ENCODE results near the gene PLXNA2.

PLXNA2 gene, protein sequence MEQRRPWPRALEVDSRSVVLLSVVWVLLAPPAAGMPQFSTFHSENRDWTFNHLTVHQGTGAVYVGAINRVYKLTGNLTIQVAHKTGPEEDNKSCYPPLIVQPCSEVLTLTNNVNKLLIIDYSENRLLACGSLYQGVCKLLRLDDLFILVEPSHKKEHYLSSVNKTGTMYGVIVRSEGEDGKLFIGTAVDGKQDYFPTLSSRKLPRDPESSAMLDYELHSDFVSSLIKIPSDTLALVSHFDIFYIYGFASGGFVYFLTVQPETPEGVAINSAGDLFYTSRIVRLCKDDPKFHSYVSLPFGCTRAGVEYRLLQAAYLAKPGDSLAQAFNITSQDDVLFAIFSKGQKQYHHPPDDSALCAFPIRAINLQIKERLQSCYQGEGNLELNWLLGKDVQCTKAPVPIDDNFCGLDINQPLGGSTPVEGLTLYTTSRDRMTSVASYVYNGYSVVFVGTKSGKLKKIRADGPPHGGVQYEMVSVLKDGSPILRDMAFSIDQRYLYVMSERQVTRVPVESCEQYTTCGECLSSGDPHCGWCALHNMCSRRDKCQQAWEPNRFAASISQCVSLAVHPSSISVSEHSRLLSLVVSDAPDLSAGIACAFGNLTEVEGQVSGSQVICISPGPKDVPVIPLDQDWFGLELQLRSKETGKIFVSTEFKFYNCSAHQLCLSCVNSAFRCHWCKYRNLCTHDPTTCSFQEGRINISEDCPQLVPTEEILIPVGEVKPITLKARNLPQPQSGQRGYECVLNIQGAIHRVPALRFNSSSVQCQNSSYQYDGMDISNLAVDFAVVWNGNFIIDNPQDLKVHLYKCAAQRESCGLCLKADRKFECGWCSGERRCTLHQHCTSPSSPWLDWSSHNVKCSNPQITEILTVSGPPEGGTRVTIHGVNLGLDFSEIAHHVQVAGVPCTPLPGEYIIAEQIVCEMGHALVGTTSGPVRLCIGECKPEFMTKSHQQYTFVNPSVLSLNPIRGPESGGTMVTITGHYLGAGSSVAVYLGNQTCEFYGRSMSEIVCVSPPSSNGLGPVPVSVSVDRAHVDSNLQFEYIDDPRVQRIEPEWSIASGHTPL (N-terminal part only)

DNA sequence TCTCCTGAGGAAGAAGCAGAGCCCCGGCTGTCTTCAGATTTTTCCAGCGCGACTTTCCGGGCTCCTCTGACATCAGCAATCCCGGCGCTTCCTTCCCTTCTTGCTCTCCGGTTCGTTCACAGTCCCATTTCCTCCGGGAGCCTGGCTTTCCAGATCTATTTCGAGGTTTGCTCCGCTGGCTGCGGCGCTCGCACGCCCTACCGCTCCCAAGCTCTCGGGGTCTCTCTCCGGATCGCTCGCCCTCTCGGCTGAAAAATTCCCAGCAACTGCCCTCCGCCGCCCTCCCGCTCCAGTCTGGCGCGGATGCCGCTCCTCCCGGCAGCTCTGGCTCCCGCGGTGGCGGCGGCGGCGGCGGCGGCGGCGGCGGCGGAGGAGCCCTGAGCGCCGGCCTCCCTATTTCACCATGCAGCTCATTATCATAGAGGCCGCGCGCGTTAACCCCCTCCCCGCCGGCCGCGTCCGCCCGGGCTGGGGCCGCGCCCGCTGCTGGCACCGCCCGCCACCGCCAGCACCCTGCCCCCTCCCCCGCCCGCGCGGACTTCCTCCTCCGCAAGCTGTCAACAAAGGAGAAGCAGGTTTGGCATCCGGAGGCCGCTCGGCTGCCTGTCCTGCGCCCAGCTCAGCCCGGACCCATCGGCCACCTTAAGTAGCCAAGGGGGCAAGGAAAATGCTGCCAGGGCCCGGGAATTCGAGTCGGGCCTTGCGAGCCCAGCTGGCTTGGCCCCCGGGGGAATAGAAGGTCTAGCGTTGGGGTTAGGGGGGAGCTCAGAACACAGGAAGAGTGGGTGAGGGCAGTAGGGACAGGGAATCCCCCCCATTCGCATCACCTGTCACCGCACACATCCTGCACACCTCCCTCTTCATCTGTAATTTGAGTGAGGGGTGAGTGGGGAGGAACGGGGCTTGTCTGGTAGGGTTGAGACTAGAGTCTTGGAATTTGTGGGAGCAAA is at the start of gene PLXNA2:
Gene PLXNA2 (minus strand): TSS at position 418 of the 950 bp plus-strand sequence. CDS start 26,462 bp downstream, outside the sequence.
- DNase-seq (ENCODE audit: low read depth) = peak; percentile 66

DNA sequence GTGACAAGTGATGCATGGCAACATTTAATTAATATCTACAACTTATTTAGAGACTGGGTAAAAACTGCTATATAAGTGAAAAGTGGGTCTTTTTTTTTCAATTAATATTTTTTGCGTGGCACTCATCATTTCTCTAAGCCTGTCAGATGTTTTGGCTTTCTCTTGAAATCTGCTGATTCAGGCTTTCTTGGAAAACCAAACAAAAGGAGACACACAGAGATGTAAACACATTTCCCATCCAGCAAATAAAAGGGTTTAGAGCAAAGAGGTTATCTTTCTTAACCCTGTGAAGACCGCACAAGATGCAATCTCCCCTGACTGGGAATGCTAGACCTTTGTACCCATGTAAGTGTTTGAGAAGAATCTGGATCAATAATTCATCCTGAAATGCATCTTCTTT is 48.7 kb upstream of the PLXNA2 start:
- no peak for DNase-seq (ENCODE audit: low read depth)

DNA sequence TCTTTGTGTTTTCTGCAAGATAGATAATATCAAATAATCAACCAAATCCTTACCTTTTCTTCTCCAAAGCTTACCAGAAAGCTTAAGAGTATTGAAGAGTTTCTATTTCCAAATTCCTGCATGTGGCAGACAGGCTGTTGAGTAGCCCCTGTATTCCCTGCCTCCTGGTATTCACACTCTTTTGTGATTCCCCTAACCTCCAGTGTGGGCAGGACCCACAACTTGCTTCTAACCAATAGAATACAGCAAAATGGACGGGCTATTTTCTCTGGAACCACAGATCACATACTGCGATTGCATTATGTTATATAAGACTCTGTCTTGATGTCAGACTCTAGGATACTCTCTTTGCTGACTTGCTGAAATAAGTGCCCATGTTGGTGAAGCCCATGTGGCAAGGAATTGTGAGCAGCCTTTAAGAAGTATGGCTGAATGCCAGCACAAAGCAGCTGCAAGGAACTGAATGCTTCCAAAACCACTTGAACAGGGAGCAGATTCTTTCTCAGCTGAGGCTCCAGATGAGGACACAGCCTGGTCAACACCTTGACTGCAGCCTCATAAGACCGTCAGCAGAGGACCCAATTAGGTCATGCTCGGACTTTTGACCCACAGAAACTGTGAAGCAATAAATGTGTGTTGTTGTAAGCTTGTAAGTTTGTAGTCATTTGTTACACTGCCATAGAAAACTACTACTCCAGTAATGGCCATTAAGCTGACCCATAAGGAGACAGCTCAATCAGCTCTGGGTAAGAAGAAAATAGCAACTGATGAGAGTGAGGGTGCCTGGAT is 47.9 kb upstream of the PLXNA2 start:
- DNase-seq (ENCODE audit: low read depth) = peak; percentile 4

DNA sequence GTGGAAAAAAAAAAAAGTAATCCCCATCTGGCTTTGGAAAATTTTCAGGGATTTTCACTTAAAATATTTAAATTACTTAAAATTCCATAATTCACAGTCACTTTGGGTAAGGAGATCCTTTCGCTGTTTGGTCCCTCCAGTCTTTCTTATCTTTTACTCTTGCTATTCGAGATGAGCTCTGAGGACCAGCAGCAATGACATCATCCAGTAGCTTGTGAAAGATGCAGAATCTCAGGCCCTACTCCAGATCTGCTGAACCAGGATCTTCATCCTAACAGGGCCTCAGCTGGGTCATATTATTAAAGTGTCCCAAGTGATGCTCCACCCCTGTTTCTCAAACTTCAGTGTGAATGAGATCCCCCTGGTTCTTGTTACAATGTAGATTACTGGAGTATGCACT is 46.9 kb upstream of the PLXNA2 start:
- DNase-seq (ENCODE audit: low read depth) = no peak

DNA sequence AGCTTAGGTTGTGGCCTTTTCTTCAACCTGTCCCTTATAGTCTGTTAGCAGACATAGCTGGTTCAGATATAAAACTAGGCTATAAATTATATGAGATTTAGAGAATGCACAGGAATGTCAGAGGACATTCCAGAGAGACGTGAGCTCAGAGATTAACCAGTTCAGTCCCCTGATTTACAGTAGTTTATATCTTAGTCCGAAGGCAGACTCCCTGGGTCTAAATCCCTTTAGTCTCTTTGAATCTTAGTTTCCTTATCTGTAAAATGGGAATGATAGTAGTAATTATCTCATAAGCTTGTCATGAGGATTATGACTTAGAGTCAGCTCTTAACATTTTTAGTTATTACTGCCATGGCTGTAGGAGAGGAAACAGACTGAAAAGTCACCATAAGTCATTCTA is 45.5 kb upstream of the PLXNA2 start:
- peak; percentile 11 for DNase-seq (ENCODE audit: low read depth)

DNA sequence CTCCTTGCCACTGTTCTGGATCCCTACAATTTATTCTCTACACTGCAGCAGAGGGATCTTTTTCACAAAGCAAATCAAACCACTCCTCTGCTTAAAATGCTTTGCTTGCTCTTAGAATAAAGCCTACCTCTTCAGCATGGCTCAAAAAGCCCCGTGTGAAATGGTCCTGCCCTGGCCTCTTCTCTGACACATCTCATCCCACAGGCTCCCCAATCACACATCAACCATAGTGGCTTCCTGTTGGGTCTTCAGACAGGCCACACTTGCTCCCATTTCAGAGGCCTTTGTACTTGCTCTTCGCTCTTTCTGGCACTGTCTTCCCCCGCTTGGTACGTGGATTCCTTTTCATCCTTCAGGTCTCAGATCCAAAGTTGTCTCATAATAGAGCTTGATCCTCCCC is 44.3 kb upstream of the PLXNA2 start:
- no peak for DNase-seq (ENCODE audit: low read depth)

DNA sequence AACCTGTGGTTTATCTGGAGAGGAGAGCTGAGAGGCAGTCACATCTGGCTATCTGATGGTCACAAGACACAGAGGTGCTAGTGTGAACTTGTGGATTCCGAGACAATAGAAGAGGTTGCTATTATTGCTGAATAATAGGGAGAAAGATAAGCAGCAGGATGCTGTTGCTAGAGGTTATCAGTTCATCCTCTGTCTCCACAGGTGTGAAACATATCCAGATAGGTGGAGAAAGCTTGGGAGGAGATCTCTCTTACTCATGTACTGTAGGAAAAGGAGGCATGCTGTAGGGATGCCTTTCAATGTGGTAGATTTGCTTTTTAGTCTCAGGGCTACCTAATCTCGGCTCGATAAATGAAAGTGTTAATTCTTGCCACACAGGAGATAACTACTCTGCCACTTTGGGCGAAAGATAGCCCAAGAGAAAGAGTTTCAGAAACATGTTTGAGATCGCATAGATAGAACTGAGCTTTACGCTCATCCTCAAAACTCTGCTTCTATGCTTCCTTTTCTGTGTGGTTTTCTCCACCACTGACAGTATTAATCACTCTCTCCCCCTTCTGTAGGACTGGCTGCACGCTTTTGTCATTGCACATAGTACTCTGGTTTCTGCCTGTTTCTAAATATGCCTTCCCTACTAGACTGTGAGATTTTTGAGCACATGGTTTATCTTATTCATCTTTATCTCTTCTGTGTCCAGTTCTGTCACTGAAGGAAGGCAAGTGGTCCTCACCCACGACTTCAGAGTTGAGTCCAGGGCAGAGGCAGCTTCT is 36.7 kb upstream of the PLXNA2 start:
- peak; percentile 8 for DNase-seq (ENCODE audit: low read depth)

DNA sequence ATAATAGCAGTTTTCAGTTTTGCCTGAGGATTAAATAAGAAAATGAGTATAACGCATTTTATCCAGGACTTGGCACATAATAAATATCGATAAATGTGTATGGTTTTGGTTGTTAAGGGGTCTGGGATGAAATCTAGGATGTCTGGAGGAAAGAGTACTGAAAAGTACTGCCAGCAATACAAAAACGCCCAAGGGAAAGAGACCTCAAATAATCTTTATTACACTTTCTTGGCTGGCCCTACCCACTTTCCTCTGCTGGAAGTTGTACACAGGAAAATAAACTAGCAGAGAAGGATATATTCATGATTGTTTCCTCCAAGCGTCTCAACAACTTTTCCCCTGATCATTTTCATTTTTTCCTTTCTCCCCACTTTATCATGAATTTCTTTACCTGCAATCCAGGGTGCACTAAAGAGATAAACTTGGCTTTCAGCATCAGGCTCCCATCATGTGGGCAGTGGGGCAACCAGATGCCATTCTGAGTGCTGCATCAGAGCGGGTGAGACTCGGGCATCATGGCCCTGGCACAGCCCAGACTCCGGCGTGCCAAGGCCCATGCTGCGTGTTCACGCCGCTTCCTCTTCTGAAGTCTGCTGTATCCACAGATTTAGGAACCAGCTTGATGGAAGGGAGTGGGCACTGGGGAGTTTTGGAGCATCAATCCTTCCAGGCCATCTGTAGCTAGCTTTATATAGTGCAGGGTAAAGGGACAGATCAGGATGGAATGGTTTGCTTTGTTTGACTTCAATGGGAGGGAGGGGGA is 35.8 kb upstream of the PLXNA2 start:
- no peak for DNase-seq (ENCODE audit: low read depth)

DNA sequence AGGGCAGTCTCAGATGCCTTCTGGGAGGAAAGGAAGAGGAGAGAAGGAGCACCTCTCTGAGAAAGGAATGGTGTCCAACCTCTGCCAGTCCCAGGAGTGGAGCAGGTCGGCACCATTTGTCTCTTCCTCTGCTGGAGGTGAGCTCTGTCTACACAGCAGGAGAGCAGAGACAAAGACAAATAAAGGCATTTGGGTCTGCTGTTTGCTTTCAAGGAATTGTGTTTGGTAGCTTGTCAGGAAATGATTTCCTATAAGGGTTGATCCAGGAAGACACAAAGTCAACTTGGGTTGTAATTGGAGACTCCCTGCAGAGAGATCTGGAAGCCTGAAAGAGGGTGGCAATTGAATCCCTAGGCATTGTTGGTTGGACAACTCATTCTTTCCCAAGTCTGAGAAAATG is 34.5 kb upstream of the PLXNA2 start:
- no peak for DNase-seq (ENCODE audit: low read depth)

DNA sequence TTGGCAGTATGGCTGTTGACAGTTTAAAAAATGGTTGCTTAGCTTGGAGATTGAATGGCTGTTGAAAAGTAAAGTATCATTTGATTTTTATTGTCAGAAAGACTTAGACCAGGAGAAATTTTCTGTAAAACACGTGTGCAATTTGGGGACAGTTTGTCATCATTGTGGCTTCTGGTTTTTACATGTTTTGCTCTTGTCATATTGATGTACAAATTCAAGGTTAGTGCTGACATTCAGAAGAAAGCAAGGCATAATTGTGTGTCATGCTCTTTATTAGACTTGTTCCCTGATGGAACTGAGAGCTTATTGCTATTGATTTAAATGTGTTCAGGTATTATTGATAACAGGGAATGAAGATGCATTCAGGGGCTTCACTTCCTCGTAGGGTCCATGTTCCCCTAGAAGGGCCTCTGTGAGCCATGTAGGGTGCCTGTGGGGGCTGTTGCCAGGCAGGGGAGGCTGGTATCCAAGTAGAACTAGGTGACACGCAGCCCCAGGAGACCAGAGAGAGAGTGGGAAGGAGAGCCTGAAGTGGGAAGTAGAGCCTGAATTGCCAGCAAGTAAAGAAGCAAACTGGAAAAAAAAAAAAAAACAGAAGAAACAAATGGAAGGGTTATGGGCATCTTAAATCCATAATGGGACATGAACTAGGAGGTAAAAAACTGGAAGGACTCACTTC is 32.7 kb upstream of the PLXNA2 start:
- no peak for DNase-seq (ENCODE audit: low read depth)

DNA sequence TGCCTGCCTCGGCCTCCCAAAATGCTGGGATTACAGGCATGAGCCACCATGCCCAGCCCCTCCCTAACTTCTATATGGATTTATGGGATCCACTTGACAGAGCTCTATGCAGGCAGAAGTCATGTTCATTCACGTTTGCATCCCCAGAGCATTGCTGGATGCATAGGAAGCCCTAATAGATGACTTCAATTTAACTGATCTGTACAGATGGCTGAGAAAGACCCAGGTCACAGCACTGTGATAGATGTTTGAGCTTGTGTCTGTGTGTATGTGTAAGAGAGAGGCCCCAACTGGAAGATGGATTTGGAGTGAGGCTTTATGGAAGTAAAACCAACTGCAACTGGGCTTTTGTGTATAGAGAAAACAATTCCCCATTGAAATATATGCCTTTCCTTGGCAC is 30.9 kb upstream of the PLXNA2 start:
- no peak for DNase-seq (ENCODE audit: low read depth)

DNA sequence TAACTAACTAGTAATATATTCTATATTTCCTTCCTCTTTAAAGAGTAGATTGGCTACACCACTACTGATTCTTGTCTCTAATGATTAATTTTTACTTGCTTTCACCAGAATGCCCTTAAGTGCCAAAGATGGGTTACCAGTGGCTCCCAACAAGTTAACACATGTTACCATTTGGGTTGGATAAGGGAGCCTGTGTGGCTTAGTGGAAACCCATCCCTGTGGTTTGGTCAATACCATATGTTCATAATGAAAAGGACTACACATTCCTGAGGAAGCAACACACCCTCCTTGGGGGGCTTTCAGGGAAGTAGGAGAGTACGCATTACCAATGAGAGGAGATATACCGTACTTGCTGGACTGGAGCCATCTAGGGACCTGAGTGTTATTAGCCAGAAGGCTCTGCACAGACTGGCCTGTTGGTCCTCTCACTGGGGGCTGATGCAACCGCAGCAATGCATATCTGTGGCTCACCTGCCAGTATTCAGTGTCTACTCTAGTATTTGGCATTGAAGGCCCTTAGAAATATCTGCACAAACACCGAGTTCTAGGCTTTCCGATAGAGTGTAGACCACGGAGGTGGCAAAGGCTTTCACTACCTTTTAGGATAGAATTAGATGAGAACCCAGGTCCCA is 29.3 kb upstream of the PLXNA2 start:
- DNase-seq (ENCODE audit: low read depth) = no peak

DNA sequence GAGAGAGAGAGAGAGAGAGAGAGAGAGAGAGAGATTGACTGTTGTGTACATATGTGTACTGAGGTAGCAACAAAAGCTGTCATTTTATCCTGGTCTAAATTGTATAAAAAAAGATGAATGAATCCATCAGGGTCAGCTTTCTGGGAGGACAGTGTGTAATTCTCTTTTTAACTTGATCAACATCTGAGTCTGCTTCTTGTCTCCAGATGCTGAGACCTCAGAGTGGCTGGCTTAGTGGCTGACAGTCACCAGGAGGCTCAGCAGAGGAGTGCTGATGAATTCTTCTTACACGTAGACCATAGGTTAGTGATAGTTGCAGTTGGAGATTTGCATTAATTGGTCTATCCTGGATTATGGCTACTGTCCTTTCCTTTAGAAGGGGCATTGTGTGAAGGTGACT is 28.5 kb upstream of the PLXNA2 start:
- no peak for DNase-seq (ENCODE audit: low read depth)

DNA sequence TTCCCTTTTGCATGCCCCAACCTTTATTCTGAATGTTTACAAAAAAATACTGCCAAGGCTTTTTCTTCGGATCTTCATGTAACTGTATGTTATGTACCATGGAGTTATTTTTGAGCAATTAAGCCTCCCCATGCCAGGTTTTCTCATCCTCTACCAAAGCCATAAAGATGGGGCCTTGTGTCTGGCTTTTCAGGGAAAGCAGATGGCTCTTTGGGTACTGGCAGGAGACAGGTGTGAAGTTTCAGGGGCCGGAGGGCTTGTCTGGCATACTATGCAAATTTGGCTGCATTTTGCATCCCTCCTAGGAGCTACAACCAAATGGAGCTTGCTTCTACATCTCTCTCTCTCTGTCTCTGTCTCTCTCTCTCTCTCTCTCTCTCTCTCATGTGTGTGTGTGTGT is 28.1 kb upstream of the PLXNA2 start:
- DNase-seq (ENCODE audit: low read depth) = no peak

DNA sequence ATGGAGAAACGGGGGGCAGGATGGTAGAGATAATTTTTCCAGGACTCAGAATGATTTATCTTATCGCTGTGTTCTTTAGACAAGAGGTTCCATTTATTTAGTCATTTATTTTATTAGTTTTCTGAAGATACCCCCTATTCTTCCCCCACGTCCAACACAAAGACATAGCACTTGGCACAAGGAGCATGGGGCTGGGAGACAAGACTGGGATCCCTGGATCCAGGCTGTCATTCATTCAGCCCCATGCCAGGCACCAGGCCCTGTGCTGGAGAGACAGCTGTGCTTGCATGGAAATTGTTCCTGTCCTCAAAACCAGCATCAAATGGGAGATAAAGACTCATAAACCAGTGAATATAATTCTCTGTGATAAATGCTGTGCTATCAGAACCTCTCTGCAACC is 27.1 kb upstream of the PLXNA2 start:
- DNase-seq (ENCODE audit: low read depth) = no peak

DNA sequence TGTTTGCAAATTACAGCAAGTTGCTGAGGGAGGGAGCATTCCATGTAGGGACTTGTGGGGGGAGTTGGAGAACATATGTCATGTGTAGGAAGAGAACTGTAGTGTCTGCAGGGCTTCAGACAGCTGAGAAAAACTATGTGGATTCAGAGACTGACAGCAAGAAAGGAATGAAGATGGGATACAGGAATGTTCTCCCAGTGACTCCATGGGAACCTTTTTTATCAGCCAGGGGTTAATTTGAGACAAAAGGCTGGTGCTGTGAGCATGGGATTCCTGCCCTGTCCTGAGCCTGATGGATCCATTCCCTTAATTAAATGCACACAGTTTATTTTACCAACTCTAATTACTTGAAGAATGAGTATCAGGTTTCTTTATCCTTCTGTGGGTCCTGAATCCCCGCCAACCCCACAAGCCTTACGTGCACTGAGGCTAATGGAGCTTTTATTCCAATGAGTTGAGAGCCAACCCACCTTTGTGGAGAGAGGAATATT is 26.5 kb upstream of the PLXNA2 start:
- DNase-seq (ENCODE audit: low read depth) = no peak

DNA sequence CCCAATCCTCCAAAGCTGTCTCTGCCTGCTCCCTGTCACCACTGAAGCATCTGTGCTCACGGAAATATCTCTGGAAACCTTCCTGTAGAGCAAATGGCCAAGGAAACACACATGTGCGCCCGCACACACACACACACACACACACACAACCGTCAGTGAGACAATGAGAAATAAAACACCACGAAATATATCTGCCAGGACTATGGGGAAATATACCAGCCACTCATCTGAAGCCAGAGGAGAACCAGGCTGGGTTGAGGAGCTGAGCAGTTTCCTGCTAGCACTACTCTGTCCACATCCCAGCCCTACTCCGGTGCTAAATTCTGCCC is 25.1 kb upstream of the PLXNA2 start:
- DNase-seq (ENCODE audit: low read depth) = peak; percentile 8

Data from amniotic epithelial cell (primary cell).